ENCODE measurements around the gene SPAG16. TPM values are rescaled to one million over a fixed set of nuclear protein-coding genes. Genes with fewer than 3 reads are reported as not detected.

Gene SPAG16
- total RNA-seq, 1 donor from 2014 or later = 7.6 TPM

- TF ChIP-seq CTCF (IDR thresholded peaks at IDR 0.05) = no peak
- DNase-seq (ENCODE audit: low spot score in 2 of 2) = no peak
- intact Hi-C loops (cut with DNase I) = no loop called here
- Histone ChIP-seq H3K4me1 (no peaks in the 10 kb centered on the region), H3K4me3 (no peak overlapping the region), H3K36me3 (no peaks in the 10 kb centered on the region), H3K27ac (no peak overlapping the region), H3K9me3 (no peaks in the 10 kb centered on the region), H3K27me3 (no peaks in the 10 kb centered on the region)
These were observed 1094.3 kb downstream of the SPAG16 start for GRCh38 chr2:214378455-214379103.

- Histone ChIP-seq H3K36me3 (no peaks in the 10 kb centered on the region), H3K27ac (no peak overlapping the region), H3K4me1 (no peaks in the 10 kb centered on the region), H3K27me3 (no peaks in the 10 kb centered on the region), H3K9me3 (no peaks in the 10 kb centered on the region), H3K4me3 (no peak overlapping the region)
- no peak for TF ChIP-seq CTCF (IDR thresholded peaks at IDR 0.05)
- intact Hi-C loops (cut with DNase I) = no loop called here
- no peak for DNase-seq (ENCODE audit: low spot score in 2 of 2)
These were observed 1095.0 kb downstream of the SPAG16 start for GRCh38 chr2:214379227-214379626.

DNA sequence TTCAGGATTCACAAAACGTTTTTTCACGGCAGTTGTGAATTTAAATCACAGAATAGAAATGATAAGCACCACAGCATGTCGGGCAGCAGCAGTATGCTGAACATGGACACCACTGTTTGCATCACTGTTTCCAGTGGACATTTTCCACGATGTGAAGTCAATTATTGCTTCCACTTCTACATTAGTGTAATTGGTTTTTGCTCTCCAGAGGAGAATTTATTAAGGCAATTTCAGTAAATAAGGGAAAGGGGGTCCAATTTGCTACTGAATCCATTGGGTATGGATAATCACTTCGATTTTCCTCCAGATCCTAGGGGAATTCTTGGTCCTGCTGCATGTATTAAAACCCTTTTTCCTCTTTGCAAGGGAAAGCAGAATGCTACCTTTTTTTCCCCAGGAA lies 1096.4 kb downstream of the SPAG16 start:
- H3K4me1 ChIP-seq = no peaks in the 10 kb centered on the region
- H3K27me3 ChIP-seq = no peaks in the 10 kb centered on the region
- no peak overlapping the region for H3K4me3 ChIP-seq
- no peaks in the 10 kb centered on the region for H3K9me3 ChIP-seq
- no peaks in the 10 kb centered on the region for H3K36me3 ChIP-seq
- no peak overlapping the region for H3K27ac ChIP-seq
- TF ChIP-seq CTCF (IDR thresholded peaks at IDR 0.05) = no peak
- intact Hi-C loops (cut with DNase I) = no loop called here
- DNase-seq (ENCODE audit: low spot score in 2 of 2) = no peak

- Histone ChIP-seq H3K27ac (no peak overlapping the region), H3K9me3 (no peaks in the 10 kb centered on the region), H3K4me1 (no peaks in the 10 kb centered on the region), H3K4me3 (no peak overlapping the region), H3K27me3 (no peaks in the 10 kb centered on the region), H3K36me3 (no peaks in the 10 kb centered on the region)
- TF ChIP-seq CTCF (IDR thresholded peaks at IDR 0.05) = no peak
- DNase-seq (ENCODE audit: low spot score in 2 of 2) = no peak
- intact Hi-C loops (cut with DNase I) = no loop called here
These were observed 1098.0 kb downstream of the SPAG16 start for GRCh38 chr2:214382229-214382628.

GRCh38 chr2:214386720-214387119 lies 1102.5 kb downstream of the SPAG16 start:
- intact Hi-C loops (cut with DNase I) = no loop called here
- Histone ChIP-seq H3K36me3 (no peaks in the 10 kb centered on the region), H3K27ac (no peak overlapping the region), H3K4me1 (no peaks in the 10 kb centered on the region), H3K27me3 (no peaks in the 10 kb centered on the region), H3K9me3 (no peaks in the 10 kb centered on the region), H3K4me3 (no peak overlapping the region)
- TF ChIP-seq CTCF (IDR thresholded peaks at IDR 0.05) = no peak
- no peak for DNase-seq (ENCODE audit: low spot score in 2 of 2)

DNA sequence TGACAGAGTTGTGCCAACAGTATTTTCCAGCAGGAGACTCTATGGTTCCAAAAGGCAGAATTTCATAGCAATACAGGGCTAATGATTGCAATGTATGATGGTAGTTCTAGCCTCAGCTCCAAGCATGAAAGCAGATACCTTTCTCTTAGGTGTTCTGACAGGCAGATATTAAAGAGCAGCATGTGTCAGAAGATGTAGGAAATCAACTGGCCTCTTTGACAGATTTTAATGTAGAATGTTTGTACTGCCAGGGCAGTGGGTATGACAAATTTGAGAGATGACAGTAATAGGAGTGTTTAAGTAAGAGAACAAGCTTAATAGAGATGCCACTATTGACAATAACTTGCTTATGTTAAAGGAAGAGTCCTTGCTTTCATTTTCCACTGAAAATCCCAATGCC lies 1105.1 kb downstream of the SPAG16 start:
- H3K27me3 ChIP-seq = no peaks in the 10 kb centered on the region
- DNase-seq (ENCODE audit: low spot score in 2 of 2) = no peak
- H3K9me3 ChIP-seq = no peaks in the 10 kb centered on the region
- no peak for TF ChIP-seq CTCF (IDR thresholded peaks at IDR 0.05)
- intact Hi-C loops (cut with DNase I) = no loop called here
- no peaks in the 10 kb centered on the region for H3K36me3 ChIP-seq
- H3K27ac ChIP-seq = no peak overlapping the region
- no peak overlapping the region for H3K4me3 ChIP-seq
- no peaks in the 10 kb centered on the region for H3K4me1 ChIP-seq
